ENCODE results near the gene CHN2. TPM values are rescaled to one million over a fixed set of nuclear protein-coding genes. Genes with fewer than 3 reads are reported as not detected.
"Not testable (repeated sequence)": the region's sequence is repeated elsewhere in the genome, so short reads cannot be mapped to it uniquely, and the experiment has no call there.

The CHN2 gene
- total RNA-seq, 1 donor, result under 0.01 TPM

GRCh38 chr7:29262191-29262917 lies 67.8 kb downstream of the CHN2 start:
- no peak for DNase-seq (ENCODE audit: low read depth)
- no peak overlapping the region for H3K4me3 ChIP-seq (ENCODE audit: low read depth, low read length)
- TF ChIP-seq, protein P1, sequence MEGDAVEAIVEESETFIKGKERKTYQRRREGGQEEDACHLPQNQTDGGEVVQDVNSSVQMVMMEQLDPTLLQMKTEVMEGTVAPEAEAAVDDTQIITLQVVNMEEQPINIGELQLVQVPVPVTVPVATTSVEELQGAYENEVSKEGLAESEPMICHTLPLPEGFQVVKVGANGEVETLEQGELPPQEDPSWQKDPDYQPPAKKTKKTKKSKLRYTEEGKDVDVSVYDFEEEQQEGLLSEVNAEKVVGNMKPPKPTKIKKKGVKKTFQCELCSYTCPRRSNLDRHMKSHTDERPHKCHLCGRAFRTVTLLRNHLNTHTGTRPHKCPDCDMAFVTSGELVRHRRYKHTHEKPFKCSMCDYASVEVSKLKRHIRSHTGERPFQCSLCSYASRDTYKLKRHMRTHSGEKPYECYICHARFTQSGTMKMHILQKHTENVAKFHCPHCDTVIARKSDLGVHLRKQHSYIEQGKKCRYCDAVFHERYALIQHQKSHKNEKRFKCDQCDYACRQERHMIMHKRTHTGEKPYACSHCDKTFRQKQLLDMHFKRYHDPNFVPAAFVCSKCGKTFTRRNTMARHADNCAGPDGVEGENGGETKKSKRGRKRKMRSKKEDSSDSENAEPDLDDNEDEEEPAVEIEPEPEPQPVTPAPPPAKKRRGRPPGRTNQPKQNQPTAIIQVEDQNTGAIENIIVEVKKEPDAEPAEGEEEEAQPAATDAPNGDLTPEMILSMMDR (IDR thresholded peaks at IDR 0.05; ENCODE audit: insufficient read depth, low read depth, low read length), result no peak

DNA sequence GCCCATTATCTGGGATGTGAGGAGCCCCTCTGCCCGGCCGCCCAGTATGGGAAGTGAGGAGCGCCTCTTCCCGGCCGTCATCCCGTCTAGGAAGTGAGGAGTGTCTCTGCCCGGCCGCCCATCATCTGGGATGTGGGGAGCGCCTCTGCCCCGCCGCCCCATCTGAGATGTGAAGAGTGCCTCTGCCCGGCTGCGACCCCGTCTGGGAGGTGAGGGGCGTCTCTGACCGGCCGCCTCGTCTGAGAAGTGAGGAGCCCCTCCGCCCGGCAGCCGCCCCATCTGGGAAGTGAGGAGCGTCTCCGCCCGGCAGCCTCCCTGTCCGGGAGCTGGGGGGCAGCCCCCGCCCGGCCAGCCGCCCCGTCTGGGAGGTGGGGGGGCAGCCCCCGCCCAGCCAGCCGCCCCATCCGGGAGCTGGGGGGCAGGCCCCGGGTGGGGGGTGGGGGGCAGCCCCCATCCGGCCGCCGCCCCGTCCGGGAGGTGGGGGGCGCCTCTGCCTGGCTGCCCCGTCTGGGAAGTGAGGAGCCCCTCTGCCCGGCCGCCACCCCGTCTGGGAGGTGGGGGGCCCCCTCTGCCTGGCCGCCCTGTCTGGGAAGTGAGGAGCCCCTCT lies 69.1 kb downstream of the CHN2 start:
- DNase-seq (ENCODE audit: low read depth); H3K4me3 ChIP-seq (ENCODE audit: low read depth, low read length): not testable (repeated sequence)

- DNase-seq (ENCODE audit: low read depth), result no peak
- no peak overlapping the region for H3K4me3 ChIP-seq (ENCODE audit: low read depth, low read length)
- TF ChIP-seq, protein P1 (IDR thresholded peaks at IDR 0.05; ENCODE audit: insufficient read depth, low read depth, low read length), result no peak
These were observed 70.8 kb downstream of the CHN2 start for GRCh38 chr7:29265208-29265923.

DNA sequence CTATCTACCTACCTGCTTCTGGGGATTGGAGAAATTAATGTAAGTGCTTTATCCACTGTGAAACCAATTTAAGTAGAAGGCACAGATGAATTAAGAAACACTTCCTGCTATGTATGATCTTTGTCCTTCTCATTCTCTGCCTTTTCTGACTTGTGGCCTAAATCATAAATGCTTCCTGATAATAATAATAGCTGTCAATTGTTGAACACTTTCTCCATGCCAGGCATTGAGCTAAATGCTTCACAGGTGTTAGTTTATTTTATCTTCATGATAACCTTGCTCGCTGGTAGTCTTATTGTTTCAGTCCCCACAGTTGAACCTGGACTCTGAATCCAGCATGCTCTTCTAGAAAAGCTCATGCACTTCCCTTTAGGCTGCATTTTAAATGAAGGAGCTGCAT lies 75.4 kb downstream of the CHN2 start:
- no peak overlapping the region for H3K4me3 ChIP-seq (ENCODE audit: low read depth, low read length)
- no peak for DNase-seq (ENCODE audit: low read depth)
- TF ChIP-seq, protein P1 (IDR thresholded peaks at IDR 0.05; ENCODE audit: insufficient read depth, low read depth, low read length), result no peak

DNA sequence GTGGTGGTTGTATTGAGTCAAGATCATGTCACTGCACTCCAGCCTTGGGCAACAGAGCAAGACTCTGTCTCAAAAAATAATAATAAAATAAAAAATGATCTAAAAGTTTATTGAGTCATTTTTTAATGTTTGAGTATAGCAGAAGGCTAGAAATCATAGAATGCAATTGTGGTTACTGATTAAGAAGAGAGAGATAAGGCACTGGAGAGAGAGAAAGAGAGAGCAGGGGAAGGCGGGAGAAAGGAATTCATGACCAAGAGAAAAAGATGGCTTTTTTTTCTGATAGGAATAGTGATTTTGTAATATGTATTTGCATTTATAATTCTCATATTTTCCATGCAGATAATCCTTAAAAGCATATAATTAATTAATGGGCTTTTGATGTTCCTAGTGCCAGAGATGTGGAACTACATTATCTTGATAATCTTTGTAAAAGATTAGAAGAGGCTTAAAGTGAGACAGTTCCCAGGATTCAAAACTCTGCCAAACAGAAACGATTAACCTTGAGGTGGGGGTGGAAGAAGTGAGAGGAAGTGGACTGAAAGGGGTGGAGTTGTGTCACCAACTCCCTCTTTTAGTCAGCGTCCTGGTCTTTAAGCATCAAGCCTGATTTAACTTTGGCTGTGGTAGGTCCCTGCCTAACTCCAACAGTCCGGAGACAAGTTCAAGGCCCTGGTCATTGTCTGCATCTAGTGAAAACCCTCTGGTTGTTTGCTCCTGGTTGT lies 76.2 kb downstream of the CHN2 start:
- no peak for DNase-seq (ENCODE audit: low read depth)
- TF ChIP-seq, protein P1 (IDR thresholded peaks at IDR 0.05; ENCODE audit: insufficient read depth, low read depth, low read length), result no peak
- no peak overlapping the region for H3K4me3 ChIP-seq (ENCODE audit: low read depth, low read length)

GRCh38 chr7:29271319-29271658 lies 76.7 kb downstream of the CHN2 start:
- no peak for DNase-seq (ENCODE audit: low read depth)
- TF ChIP-seq, protein P1 (IDR thresholded peaks at IDR 0.05; ENCODE audit: insufficient read depth, low read depth, low read length), result no peak
- no peak overlapping the region for H3K4me3 ChIP-seq (ENCODE audit: low read depth, low read length)

DNA sequence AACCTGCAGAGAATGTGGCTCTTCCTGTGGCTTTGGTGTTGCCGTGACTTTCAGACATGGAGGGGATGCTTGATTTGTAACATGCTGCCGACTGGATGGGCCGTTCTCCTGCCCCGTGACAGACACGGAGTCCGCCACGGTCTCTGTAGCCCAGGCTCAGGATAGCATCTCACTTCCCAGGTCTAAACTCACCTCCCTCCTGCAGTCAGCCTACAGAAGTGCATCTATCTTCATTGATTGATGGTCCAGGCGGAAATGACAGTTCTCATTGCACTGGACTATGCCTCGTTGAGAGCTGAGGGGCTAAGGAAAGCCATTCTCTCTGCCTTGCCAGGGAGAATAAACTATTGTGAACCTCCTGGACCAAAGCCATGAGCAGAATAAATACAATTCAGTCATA lies 77.5 kb downstream of the CHN2 start:
- H3K4me3 ChIP-seq (ENCODE audit: low read depth, low read length), result no peak overlapping the region
- TF ChIP-seq, protein P1 (IDR thresholded peaks at IDR 0.05; ENCODE audit: insufficient read depth, low read depth, low read length), result no peak
- no peak for DNase-seq (ENCODE audit: low read depth)

Measured in fibroblast of villous mesenchyme (primary cell).